CD4-positive, alpha-beta T cell treated with Interleukin-6 at 100 ng/mL for 8 hours (primary cell): ENCODE measurements around the gene CCDC85C.

Source experiments
- DNase-seq: peaks from one replicate; pipeline ENCODE4 v3.0.0-alpha.2; 2020; ENCODE audit warnings: mixed read lengths, low spot score

Gene CCDC85C

GRCh38 chr14:99556134-99556791 is 47.7 kb downstream of the CCDC85C start:
- DNase-seq, result no peak

DNA sequence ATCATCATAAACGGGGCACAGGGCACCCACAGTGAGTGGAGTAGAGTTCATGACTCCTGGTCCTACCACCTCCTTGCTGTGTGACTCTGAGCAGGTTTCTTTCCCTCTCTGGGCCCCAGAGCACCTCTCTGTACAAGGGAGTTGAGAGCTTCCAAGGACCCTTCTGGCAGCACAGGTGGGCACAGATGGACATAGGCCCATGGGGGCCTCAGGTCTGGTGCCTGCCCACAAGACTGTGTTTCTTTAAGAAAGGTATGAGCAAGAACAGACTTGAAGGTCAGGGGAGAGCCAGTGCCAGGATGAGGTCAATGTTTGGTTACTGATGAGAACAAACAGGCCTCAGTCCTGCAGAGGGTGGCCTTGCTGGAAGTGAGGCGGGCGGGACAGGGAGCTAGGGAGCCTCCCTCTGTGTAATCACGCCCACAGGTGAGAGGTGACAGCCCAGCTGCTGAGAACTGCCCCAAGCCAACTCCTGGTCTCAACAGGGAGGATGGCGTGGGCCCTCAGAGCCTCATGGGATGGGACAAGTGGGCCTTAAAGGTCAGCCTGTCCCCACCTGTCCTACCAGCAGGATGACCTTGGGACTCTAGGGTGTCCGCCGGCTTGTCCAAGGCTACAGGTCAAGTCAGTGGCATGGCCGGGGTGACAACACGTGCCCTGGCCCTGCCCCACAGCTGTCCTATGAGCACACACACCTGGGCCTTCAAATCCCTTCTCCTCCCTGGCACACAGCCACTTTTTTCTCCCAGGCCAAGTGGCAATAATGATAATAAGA is 49.1 kb downstream of the CCDC85C start:
- DNase-seq, result no peak

GRCh38 chr14:99554184-99554583 is 49.8 kb downstream of the CCDC85C start:
- DNase-seq, result no peak

- no peak for DNase-seq
Measured at GRCh38 chr14:99552572-99553216, 51.3 kb downstream of the CCDC85C start.

DNA sequence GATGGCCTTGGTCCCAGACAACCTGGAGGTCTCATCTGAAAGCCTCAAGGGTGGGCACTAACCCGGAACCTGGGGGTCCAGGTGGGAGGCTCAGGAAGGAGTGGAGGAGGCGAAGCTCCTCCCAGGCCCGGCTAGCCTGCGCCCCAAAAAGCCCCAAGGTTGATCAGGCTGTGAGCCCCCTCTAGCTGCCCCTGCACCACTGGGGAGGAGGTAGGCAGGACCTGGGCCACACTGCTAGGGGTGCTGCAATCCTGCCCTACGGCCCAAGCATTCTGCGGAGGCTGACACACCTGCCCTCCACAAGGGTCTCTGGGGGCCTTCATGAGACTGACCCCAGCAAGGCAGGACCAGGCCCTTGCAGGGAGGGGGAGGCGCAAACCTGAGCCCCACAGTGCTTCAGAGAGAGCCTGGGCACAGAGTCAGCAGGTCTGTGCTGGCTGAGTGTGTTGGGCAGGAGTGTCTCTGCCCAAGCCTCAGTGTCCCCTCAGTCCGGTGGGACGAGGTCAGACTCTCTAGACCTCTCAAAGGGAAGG is 51.9 kb downstream of the CCDC85C start:
- no peak for DNase-seq

DNA sequence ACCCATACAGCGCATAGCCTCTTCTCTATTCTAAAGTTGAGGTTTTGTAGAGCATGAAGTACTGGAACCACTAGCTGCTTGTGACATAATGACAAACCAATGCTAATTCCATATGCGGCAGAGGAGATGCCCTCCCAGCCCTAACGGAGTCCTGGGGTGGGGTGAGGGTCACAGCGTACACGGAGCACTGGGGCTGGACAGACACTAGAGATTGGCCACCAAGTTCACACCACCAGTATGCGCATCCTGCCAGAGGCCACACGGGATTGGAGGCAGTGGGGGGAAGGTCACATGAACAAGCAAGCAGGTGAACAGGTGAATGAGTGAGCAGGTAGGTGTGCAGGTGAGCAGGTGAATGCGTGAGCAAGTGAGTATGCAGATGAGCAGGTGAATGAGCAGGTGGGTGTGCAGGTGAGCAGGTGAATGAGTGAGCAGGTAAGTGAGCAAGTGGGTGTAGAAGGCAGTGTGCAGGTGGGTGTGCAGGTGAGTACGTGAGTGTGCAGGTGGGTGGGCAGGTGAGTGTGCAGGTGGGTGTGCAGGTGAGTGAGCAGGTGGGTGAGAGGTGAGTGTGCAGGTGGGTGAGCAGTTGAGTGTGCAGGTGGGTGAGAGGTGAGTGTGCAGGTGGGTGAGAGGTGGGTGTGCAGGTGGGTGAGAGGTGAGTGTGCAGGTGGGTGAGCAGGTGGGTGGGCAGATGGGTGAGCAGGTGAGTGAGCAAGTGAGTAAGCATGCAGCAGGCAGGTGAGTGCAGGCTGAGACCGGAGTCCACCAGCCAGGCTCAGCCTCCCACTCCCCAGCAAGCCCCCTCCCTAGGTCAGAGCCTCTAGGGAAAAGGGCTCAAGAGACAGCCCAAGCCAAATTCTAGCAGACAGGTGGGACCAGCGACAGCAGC is 52.7 kb downstream of the CCDC85C start:
- no peak for DNase-seq

- DNase-seq, result no peak
Measured at GRCh38 chr14:99550387-99550992, 53.5 kb downstream of the CCDC85C start.

DNA sequence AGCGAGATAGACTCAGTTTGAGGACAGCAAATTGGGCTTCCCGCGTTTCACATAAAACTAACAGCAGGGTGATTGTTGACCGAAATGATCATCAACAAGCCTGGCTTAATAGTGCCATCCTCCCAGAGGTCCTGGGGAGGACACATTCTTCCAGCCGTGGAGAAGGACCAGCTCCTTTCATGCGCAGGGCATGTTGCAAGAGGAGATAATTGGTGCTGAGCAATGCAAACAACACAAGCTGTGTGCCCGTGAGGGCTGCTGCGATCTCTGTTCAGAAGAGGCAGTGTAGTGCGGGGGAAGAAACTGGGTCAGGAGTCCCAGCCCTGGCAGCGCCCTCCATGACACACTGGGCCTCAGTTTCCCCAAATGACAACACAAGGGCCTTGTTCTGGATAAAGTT is 54.3 kb downstream of the CCDC85C start:
- no peak for DNase-seq

DNA sequence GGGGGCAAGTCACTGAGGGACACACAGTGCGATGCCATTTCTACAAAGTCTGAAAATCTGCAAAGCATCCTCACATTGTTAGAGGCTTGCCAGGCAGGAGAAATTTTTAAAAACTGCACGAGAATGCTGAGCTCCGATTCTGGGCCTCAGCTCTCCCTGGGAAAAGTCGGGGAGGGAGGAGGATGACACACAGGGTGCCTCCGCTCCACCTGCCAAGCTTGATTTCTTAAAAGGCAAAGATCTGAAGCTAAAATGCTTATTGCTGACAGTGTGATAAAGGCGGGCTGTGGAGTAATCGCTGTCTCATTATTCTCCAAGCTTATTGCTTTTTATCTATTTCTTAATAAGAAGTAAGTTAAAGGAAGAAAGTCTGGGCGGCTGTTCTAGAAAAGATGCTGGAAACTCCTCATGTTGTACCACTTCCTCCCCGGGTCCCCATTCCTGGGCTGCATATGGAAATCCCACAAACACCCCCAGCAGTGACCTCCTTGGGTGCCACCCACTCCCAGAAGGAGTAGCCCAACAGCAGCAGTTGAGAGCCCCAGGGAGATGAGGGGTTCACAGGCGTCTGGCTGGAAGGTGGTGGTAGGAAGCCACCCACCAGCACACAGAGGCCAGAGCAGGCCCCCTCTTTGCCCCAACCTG is 55.0 kb downstream of the CCDC85C start:
- DNase-seq, result no peak

GRCh38 chr14:99548255-99548654 is 55.8 kb downstream of the CCDC85C start:
- DNase-seq, result no peak

GRCh38 chr14:99546234-99546879 is 57.6 kb downstream of the CCDC85C start:
- no peak for DNase-seq

- DNase-seq, result no peak
Measured at GRCh38 chr14:99545586-99545985, 58.4 kb downstream of the CCDC85C start.

DNA sequence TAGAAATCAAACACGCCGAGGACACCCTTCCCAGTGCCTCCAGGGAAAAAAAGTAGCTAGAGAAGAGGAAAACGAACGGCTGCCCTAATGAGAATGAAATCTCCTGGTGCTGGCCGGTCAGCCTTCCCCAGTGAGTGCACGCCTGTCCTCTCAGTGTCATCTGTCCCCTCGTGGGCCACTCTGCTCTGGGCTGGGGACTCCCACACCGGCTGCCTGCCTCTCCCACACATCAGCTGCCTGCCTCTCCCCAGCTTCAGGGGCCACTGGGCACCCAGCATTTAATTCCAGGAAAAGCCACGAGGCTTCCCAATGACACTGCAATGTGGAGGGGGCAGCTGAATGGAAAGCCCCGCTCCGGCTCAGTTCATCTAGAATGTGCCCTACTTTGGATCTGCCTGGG is 59.0 kb downstream of the CCDC85C start:
- no peak for DNase-seq

- no peak for DNase-seq
Measured at GRCh38 chr14:99543985-99544384, 60.0 kb downstream of the CCDC85C start.

DNA sequence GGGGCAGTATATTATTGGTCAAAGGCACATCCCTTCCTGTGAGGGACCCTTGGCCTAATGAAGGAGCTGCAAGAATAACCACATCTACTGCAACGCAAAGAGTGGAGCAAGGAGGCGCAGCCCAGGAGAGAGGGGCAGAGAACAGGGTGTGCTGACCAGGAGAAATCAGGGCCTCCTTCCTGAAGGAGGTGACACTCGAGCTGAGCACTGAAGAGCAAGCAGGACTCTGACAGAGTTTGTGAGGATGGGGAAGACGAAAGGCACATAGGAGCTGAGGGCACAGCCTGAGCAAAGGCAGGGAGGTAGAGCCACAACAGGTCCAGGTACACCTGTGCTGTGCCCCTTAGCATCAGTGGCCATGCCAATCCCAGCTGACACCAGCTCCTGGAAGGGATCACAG is 60.6 kb downstream of the CCDC85C start:
- no peak for DNase-seq

DNA sequence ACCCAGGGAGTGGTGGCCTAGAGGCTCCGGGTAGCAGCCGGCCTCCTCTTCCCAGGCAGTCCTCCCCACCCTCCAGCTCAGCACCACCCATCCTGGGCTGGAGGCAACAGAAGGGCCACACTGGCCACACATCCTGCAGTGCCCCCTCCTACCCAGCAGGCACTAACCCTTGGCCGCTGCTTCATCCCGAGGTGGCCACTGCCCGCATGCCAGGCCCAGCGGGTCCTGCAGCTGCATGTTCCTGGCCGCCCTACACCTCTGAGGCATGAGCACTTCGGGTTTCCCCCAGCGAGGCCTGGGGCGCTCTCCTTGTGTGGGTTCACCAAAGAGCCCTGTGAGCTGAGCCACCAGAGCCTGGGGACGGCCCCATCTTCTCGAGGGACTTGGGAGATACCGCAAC is 61.4 kb downstream of the CCDC85C start:
- DNase-seq, result no peak

DNA sequence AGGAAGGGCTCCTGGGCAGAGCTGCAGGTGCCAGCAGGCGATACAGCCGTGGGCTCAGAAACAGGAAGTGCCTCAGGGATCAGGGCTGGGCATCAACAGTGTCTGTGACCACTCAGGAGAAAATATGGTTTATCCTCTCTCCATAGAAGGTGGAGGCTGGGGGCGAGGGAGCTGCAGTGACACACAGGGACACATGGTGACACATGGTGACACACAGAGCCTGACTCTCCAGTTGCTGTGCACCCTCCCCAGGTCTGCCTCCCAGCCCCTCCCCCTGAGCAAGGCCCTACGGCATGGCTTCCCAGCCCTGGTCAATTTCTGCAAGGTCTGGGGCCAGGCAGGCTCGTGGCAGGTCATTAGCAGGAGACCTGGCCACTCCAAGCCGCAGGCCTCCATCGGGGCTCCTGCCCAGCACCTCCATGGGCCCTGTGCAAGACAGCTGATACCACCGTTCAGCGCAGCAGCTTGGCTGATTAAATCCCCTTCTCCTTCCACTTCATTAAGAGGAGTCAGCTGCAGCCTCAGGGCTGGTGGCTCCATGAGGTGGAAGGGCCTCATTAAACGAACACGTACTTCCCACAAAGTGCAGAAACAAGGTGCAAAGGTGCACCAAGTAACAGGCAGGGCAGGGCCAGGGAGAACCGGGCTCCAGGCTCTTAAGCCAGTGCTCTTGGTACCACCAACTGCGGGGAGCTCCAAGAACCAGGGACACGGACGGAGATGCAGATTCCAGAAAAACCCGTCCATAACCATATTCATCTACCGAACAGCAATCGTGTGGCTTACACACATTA is 62.1 kb downstream of the CCDC85C start:
- no peak for DNase-seq

DNA sequence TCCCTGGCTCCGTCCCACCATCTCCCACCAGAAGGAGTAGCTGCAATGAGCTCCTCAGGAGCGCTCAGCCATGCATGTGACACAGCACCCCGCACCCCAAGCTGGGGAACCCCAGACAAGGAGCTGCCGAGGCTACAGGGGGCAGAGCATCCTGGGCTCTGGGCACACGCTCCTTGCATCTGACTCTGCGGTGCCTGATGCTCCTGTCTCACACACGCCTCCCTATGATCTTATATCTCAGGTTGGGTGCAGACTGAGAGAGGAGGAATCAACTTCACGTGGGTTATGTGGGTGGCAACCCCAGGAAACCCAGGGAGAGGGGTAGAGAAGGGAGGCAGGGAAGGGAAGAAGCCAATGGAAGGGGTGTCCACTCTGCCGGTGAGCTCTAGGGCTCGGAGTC is 62.8 kb downstream of the CCDC85C start:
- DNase-seq, result no peak

DNA sequence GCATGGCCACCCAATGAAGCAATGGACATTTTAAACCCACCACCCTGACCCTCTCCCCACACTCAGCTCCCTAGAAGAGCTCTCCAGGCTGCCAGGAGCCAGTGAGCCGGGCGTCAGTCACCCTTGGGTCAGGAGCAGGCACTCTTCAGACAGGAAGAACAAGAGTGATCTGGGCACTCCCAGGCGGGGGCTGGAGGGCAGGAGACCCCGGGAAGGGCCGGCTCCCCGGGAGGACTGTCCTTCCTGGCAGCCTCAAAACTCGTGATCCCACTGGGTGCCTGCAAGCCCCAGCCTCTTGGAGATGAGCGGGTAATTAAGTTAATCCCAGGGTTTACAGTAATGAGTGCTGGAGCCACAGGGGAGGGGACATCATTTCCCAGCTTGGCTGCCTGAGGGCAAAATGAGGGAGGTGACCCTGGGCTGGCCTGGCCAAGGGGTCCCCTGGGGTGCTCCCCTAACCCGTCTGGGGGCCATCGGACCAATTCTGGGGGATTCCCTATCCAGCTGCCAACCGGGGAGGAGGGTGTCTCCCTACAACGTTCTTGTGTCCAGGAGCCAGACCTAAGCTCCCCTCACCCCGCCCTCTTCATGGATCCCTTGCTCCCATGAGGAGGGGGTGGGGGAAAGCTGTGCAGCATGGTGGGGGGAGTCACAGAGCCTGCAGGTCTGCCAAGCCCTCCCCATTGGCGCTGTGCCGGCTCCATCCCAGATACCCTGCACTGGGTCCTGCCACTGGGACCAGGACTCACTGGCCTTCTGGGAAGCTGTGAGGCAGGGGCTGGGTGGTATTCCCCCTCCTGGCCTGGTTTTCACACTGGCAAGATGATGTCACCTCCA is 63.6 kb downstream of the CCDC85C start:
- DNase-seq, result no peak
